Pulmonary artery endothelial cell (primary cell): ENCODE data around the gene ZNF17. TPM values are rescaled to one million over a fixed set of nuclear protein-coding genes. Genes with fewer than 3 reads are reported as not detected.

Experiments used
- DNase-seq: peaks from one replicate; pipeline ENCODE4 v3.0.0-alpha.2; 2011; ENCODE audit warnings: low read depth, low spot score
- total RNA-seq: library from RNA; depleted of rRNA; stranded (reverse); fragments of >200 nt; gene quantifications from 2 replicates; pipeline ENCODE4 v1.2.3, GENCODE V29; 2014

ZNF17 gene
- total RNA-seq, 1 donor from 2014 or later: 10.0 TPM

DNA sequence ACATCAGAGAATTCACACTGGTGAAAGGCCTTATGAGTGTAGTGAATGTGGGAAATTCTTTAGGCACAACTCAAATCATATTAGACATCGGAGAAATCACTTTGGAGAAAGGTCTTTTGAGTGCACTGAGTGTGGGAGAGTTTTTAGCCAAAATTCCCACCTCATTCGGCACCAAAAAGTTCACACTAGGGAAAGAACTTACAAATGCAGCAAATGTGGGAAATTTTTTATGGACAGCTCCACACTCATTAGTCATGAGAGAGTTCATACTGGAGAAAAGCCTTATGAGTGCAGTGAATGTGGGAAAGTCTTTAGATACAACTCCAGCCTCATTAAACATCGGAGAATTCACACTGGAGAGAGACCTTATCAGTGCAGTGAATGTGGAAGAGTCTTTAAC lies 10.1 kb downstream of the ZNF17 start:
- no peak for DNase-seq

DNA sequence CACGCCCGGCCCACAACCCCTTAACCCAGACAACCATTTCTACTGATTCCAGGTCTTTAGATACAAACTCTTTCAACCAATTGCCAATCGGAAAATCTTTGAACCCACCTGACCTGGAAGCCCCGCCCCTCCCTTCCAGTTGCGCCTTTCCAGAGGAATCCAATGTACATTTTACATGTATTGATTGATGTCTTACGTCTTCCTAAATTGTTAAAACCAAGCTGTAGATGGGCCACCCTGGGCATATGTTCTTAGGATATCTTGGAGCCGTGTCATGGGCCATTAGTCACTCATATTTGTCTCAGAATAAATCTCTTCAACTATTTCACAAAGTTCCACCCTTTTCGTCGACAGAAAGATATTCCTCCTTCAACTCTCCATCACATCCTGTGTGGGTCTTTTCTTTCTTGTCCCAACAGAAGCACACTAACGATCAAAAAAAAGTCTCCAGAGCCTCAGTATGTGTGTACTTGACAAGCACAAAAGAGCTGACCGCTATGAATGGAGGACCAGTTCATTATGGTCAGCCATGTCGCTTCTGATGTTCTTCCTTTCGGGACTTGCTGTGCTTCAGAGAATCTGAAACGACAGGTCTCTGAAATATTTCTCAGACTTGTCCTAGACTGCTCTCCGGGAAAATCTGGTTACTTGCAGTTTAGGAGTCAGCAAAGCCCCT lies 23.6 kb downstream of the ZNF17 start:
- no peak for DNase-seq

DNA sequence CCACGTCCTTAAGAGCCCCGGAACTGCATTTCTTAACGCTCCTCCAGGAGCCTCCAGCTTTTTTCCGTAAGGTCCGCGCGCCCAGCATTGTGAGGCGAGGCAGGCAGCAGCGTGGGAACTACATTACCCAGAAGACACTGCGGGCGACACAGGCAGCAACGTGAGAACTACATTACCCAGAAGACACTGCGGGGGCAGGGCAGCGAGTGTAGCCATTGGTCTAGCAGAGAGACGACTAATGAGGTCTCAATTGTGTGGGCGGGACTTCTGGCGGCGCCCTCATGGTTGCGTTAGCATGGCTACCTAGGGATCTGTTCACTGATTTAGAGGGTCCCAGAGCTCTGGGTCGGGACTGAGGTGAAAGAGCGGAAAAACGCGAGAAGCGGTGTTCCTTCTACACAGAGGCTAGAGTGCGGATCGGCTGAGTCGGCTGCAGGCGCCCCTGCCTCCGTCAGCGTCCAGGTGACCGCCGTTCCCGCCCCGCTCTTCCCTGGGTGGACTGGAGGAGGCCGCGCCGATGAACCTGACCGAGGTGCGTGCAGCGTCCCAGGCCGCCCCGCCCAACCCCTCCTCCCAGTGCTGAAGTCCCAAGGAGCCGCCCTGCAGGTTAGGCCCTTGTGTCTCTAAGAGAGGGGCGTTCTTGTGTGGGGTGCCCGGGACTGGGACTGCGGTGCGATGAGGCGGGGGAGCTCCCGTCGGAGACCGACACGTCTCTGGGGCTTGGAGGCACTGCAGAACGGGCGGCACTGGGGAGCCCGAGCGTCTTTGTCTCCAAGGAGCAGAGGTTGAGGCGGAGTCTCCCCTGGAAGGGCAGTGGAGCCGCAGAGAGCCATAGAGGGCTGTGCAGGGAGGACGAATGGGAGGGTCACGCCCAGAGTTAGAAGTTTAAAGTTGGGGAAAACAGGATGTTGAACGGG lies 24.4 kb downstream of the ZNF17 start, which contains the start of gene ZNF749:
ZNF749 (plus strand) TSS at position 264 of the 917 bp plus-strand sequence; CDS start at position 518, 254 bp downstream.
- peak; percentile 93 for DNase-seq

DNA sequence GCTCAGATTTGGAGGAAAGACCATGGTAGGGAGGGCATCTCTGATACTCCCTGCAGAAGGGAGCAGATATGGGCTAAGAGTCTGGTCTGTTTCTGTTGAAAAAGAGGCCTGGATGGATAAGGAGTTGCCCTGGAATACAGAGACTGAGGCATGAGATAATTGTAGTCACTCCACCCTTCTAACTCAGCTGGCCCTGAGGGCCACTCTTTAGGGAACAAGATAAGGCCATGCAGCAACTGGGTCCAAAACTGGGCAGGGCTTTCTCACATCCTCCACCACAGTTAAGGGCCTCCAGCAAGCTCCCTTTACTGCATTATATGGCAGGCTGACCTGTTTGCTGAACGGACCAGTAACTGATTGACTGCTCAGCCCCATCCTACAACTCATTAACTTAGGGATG lies 25.5 kb downstream of the ZNF17 start:
- DNase-seq: no peak

DNA sequence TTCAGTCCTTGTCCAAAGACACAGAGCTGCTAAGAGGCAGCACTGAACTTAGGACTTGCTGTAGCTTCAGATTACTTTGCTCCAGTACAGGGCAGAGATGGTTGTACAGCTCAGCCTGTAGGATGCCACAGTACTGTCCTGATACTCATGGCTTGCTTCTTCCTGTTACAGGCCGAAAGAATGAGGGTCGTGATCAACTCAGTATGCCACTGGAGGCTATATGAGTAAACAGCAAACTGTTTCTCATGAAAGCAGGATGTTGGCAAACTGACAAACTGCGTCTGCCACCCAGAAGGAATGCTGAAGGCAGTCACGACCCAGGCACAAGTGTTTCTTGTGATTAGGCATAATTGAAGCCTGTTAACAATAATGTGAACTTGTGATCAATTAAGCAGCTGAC lies 27.0 kb downstream of the ZNF17 start:
- no peak for DNase-seq

DNA sequence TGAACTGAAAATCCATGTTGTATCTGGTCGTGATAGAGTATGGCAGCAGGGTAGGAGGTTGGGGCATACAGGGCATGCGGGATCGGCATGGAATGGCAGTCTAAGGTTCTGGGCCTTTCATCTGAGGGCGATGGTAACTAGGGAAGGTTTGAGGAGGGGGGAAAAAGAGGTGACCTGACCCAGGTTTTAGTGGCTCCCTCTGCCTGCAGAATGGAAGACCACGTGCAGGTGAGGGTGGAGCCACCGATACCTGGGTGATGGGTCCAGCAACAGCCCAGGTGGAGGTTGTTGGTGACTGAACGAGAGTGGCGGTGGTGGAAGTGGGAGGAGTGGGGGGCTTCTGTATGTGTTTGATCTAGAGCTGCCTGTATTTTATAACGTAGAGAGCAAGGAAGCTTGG lies 28.0 kb downstream of the ZNF17 start:
- no peak for DNase-seq

DNA sequence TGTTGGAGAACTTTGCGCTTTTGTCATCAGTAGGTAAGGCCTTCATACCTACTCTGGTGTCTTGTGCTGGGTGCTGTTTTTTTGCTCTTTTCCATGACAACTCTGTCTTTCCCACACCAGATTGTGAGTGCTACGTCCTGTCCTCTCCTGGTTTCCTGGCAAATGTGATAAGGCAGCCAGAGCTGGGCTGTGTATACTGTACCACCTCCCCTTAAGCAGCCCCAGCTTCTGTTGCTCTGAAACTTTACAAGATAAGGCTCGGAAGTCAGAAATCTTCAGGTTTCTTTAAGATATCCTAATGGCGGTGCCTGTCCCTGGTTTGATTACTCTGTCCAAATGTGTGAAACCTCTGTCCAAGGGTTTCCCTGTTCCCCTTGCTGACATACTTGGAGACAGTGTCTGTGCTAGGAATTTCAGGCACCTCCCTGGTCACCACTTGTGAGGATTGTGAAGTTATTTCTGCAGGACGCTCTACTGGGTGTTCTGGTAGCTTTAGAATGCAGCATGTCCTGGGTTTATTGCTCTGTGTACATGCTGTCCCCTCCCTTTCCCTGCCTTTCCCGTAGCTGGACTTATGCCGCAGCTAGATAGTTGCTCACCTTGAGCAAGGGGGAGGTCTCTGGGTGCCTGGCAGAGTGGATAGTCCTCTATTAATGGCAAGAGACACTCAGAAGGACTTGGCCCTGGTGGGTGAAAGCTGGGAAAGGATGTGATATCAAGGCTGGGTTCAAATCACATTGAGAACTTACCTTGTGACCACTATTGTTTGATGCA lies 31.2 kb downstream of the ZNF17 start:
- DNase-seq: no peak

GRCh38 chr19:57443121-57443696 lies 32.2 kb downstream of the ZNF17 start:
- DNase-seq: no peak

DNA sequence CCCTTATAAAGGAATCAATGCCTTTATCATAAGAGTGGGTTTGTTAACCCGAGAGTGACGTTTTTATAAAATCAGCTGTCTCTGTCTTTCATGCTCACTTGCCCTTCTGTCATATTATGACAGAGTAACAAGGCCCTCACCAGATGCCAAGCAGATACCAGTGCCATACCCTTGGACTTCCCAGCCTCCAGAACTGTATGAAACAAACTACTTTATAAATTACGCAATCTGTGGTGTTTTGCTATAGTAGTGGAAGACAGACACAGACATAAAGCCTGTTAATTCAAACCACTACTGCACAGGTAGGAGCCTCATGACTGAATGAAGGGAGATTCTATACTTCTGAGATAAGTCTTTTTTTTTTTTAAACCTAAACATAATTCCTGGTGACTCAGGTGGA lies 41.3 kb downstream of the ZNF17 start:
- no peak for DNase-seq

DNA sequence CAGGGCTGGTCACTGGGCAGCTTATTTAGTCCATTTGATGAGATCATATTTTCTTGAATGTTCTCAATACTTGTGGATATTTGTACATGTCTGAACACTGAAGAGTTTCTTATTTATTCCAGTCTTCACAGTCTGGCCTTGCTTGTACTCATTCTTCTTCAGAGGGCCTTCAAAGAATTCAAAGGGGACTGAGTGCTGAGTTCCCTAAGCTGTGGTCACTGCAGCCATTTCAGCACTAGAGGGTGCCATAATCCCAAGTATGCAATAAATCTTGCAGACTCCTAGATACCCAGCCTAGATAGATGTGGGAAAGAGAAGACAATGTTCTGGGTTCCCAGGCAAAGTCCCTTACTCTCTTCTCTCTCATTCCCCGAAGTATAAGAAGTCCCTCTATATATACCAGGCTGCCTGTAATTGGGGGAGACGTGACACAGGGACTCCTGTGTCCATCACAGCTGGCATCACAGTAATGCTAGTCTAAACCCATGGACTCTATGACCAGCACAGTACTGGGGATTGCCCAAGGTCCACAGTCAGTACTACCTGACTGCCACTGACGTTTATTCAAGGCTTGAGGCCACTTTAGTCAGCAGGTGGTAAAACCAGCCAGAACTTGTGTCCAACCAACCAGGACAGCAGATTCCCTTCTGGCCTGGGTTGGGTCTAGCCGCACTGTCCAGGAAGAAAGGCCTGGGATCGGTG lies 54.9 kb downstream of the ZNF17 start:
- DNase-seq: no peak

- DNase-seq: no peak
Measured at GRCh38 chr19:57466489-57466888, 55.5 kb downstream of the ZNF17 start.

Other genes starting within 250 kb of the ZNF17 start
- not detected in 2 replicates for gene DUXA, start 243.7 kb upstream of the ZNF17 start, total RNA-seq
- gene ZNF264, start 219.7 kb upstream of the ZNF17 start, total RNA-seq: 24.9 and 38.9 TPM in 2 replicates
- gene AURKC, start 180.1 kb upstream of the ZNF17 start, total RNA-seq: 0.42 and 0.86 TPM in 2 replicates
- 20.8 and 30.2 TPM in 2 replicates for gene ZNF805, start 170.5 kb upstream of the ZNF17 start, total RNA-seq
- 49.6 and 66.0 TPM in 2 replicates for gene ZNF460, start 130.7 kb upstream of the ZNF17 start, total RNA-seq
- gene ZNF543, start 90.7 kb upstream of the ZNF17 start, total RNA-seq: 9.6 and 10.7 TPM in 2 replicates
- gene ZNF304, start 59.9 kb upstream of the ZNF17 start, total RNA-seq: 9.5 and 11.0 TPM in 2 replicates
- 8.8 and 10.2 TPM in 2 replicates for gene TRAPPC2B, start 47.6 kb upstream of the ZNF17 start, total RNA-seq
- gene ZNF547, start 47.6 kb upstream of the ZNF17 start, total RNA-seq: 2.0 and 2.9 TPM in 2 replicates
- 14.2 and 16.6 TPM in 2 replicates for gene ZNF548, start 21.3 kb upstream of the ZNF17 start, total RNA-seq
- 12.2 and 14.9 TPM in 2 replicates for gene ZNF749, start 24.2 kb downstream of the ZNF17 start, total RNA-seq
- gene VN1R1, start 46.0 kb downstream of the ZNF17 start, total RNA-seq: 0.20 and 0.35 TPM in 2 replicates
- 14.1 and 25.7 TPM in 2 replicates for gene ZNF772, start 66.4 kb downstream of the ZNF17 start, total RNA-seq
- gene ZNF419, start 76.6 kb downstream of the ZNF17 start, total RNA-seq: 8.6 and 13.6 TPM in 2 replicates
- 10.2 and 10.6 TPM in 2 replicates for gene ZNF773, start 88.8 kb downstream of the ZNF17 start, total RNA-seq
- gene ZNF549, start 116.2 kb downstream of the ZNF17 start, total RNA-seq: 4.2 and 5.6 TPM in 2 replicates
- gene ZNF550, start 148.7 kb downstream of the ZNF17 start, total RNA-seq: 5.3 and 6.3 TPM in 2 replicates
- 4.4 and 5.4 TPM in 2 replicates for gene ZNF416, start 167.8 kb downstream of the ZNF17 start, total RNA-seq
- 2.8 and 6.5 TPM in 2 replicates for gene ZIK1, start 173.0 kb downstream of the ZNF17 start, total RNA-seq
- 5.0 and 5.7 TPM in 2 replicates for gene ZNF530, start 188.7 kb downstream of the ZNF17 start, total RNA-seq
- gene ZNF134, start 203.1 kb downstream of the ZNF17 start, total RNA-seq: 15.4 and 19.0 TPM in 2 replicates
- gene ZNF211, start 222.0 kb downstream of the ZNF17 start, total RNA-seq: 7.1 and 13.5 TPM in 2 replicates